HepG2 (cell line): ENCODE results near the gene CLPSL2. TPM values are rescaled to one million over a fixed set of nuclear protein-coding genes. Genes with fewer than 3 reads are reported as not detected.

Source experiments
- ATF1 ChIP-seq: IDR thresholded peaks from 2 replicates; pipeline ENCODE4 v1.6.1; 2016; ENCODE audit warnings: mild to moderate bottlenecking, control low read depth
- EZH2 ChIP-seq: conservative IDR thresholded peaks from 2 replicates; pipeline ENCODE4 v1.6.1; 2012; ENCODE audit warnings: mild to moderate bottlenecking, low read depth, low read length, moderate library complexity
- GATAD1 ChIP-seq: IDR thresholded peaks from 2 replicates; pipeline ENCODE4 v1.6.1; 2016; ENCODE audit warnings: missing genetic modification reagents, missing compliant biosample characterization
- HNF1A ChIP-seq, 2 experiments: sonication (generic) in 1 of 2; formaldehyde crosslinking in 1 of 2; IDR thresholded peaks; 2 replicates each; pipeline versions ENCODE4 v1.4.0 to v1.6.1; 2016 to 2020; ENCODE audit warnings: borderline replicate concordance in 1 of 2, low read depth in 1 of 2, mild to moderate bottlenecking in 1 of 2, missing genetic modification reagents in 1 of 2
- IKZF1 ChIP-seq: fragments of 450-650 bp; IDR thresholded peaks from 2 replicates; pipeline ENCODE4 v1.7.1; 2016
- KAT7 ChIP-seq: IDR thresholded peaks from 2 replicates; pipeline ENCODE4 v1.6.1; 2018; ENCODE audit warnings: borderline replicate concordance, missing compliant biosample characterization
- MTERF4 ChIP-seq: sonication (generic); formaldehyde crosslinking; IDR thresholded peaks from 2 replicates; pipeline ENCODE4 v1.8.0; 2023; ENCODE audit warnings: mild to moderate bottlenecking, missing genetic modification reagents
- RBAK ChIP-seq: sonication (generic); formaldehyde crosslinking; IDR thresholded peaks from 2 replicates; pipeline ENCODE4 v1.5.1; 2020; ENCODE audit warnings: mild to moderate bottlenecking, missing genetic modification reagents
- SALL1 ChIP-seq: sonication (generic); formaldehyde crosslinking; IDR thresholded peaks from 2 replicates; pipeline ENCODE4 v1.8.0; 2022; ENCODE audit warnings: mild to moderate bottlenecking, missing genetic modification reagents
- SAP130 ChIP-seq: IDR thresholded peaks from 2 replicates; pipeline ENCODE4 v1.6.1; 2016; ENCODE audit warnings: low read depth
- SSRP1 ChIP-seq: IDR thresholded peaks from 2 replicates; pipeline ENCODE4 v1.6.1; 2016; ENCODE audit warnings: control low read depth
- THAP11 ChIP-seq: IDR thresholded peaks from 2 replicates; pipeline ENCODE4 v1.6.1; 2016; ENCODE audit warnings: missing biosample characterization, missing genetic modification reagents
- YY1 ChIP-seq: IDR thresholded peaks from 2 replicates; pipeline ENCODE4 v1.6.1; 2011; ENCODE audit warnings: low read length, low read depth, moderate library complexity, mild to moderate bottlenecking; ENCODE audit not compliant: insufficient read depth, insufficient replicate concordance
- ZBTB38 ChIP-seq: sonication (generic); formaldehyde crosslinking; IDR thresholded peaks from 2 replicates; pipeline ENCODE4 v1.5.1; 2020; ENCODE audit warnings: mild to moderate bottlenecking, missing genetic modification reagents
- ZNF362 ChIP-seq: sonication (generic); formaldehyde crosslinking; IDR thresholded peaks from 2 replicates; pipeline ENCODE4 v1.4.0; 2020; ENCODE audit warnings: missing genetic modification reagents, mild to moderate bottlenecking, borderline replicate concordance
- polyA plus RNA-seq, 8 experiments: library from polyadenylated mRNA; depleted of rRNA in 3 of 8; stranded (reverse) in 7 of 8; unstranded in 1 of 8; fragments of >200 nt; fragmentation: Illumina TruSeq in 4 of 8; extraction: Trizol in 4 of 8; gene quantifications; 2 replicates each; pipeline versions ENCODE4 v1.2.1 to v1.2.3, GENCODE V29; 2011 to 2016; ENCODE audit warnings: low read depth in 4 of 8, missing spikeins in 1 of 8, mixed read lengths in 1 of 8; ENCODE audit not compliant: insufficient read depth in 1 of 8
- total RNA-seq, 5 experiments: library from RNA; depleted of rRNA; stranded (reverse); fragments of >200 nt; fragmentation: Illumina TruSeq; extraction: Trizol; gene quantifications; 2 replicates each; pipeline ENCODE4 v1.2.3, GENCODE V29; 2016; ENCODE audit warnings: low read depth in 1 of 5
- TF ChIP-seq, protein P1 (sequence below): sonication (generic); formaldehyde crosslinking; IDR thresholded peaks from 2 replicates; pipeline ENCODE4 v1.9.0; 2021; ENCODE audit warnings: missing genetic modification reagents, mild to moderate bottlenecking, borderline replicate concordance
- TF ChIP-seq, protein P2 (sequence below): sonication (generic); formaldehyde crosslinking; IDR thresholded peaks from 2 replicates; pipeline ENCODE4 v1.5.0; 2020; ENCODE audit warnings: missing genetic modification reagents

CLPSL2 gene
- total and polyA plus RNA-seq, 2 of the 13 experiments (the other 11 are each of a cell fraction or from before 2014, with no cell fraction given) = not detected

DNA sequence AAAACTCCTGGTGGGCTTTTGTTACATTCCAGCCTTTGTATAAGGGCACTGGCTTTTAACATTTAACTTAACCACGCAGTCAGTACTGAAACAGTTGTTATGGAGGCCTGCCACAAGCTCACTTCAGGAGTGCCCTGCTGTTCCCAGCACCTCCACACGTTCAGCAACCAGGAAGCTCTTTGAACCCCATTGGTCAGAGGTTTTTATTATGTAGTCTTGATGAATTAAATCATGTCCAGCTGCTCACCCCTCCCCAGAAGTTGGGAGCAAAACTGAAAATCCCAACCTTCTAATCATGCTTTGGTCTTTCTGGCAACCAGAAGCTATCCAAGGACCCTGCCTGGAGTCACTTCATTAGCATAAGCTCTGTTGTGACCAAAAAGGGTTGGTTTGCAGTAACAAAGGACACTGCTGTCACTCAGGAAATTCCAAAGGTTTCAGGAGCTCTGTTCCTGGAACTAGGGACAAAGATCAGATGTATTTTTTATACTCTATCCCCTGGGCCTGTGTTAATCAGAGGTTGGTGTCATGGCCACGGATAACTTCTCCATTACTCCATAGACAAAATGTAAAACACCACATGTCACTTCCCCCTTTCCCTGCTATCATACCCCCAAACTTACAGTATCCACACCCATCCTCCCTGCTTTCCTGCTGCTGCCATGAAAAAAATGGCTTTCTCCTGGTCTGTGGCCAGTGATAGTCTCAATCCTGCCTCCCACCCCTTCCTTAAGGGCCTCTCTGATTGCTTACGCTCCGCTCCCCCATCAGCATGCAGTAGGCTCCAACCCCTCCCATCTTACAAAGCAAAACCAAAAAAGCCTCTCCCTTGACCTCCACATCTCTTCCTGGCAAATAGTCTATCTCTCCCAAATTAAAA lies 36.5 kb upstream of the CLPSL2 start (continued):
- TF ChIP-seq YY1 (no peak), SSRP1 (no peak), GATAD1 (CRISPR knock-in tag) (no peak), RBAK (no peak), HNF1A (IDR thresholded peaks at IDR 0.05; ENCODE audit: low read depth) (no peak), HNF1A (CRISPR knock-in tag; IDR thresholded peaks at IDR 0.05; ENCODE audit: borderline replicate concordance) (no peak), SAP130 (CRISPR knock-in tag) (peak; percentile 89), IKZF1 (no peak), ZNF362 (CRISPR knock-in tag) (peak; percentile 88; the same call in 1 of the 2 replicates), MTERF4 (CRISPR knock-in tag) (no peak), ZBTB38 (CRISPR knock-in tag) (no peak), SALL1 (peak; percentile 37; the same call in 1 of the 2 replicates), EZH2 (no peak), ATF1 (CRISPR knock-in tag) (no peak), KAT7 (CRISPR knock-in tag) (no peak), THAP11 (CRISPR knock-in tag) (0 out of 2 replicates have a peak, but pooled peaks have one; percentile 12)
- TF ChIP-seq, protein P1, sequence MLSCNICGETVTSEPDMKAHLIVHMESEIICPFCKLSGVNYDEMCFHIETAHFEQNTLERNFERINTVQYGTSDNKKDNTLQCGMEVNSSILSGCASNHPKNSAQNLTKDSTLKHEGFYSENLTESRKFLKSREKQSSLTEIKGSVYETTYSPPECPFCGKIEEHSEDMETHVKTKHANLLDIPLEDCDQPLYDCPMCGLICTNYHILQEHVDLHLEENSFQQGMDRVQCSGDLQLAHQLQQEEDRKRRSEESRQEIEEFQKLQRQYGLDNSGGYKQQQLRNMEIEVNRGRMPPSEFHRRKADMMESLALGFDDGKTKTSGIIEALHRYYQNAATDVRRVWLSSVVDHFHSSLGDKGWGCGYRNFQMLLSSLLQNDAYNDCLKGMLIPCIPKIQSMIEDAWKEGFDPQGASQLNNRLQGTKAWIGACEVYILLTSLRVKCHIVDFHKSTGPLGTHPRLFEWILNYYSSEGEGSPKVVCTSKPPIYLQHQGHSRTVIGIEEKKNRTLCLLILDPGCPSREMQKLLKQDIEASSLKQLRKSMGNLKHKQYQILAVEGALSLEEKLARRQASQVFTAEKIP = no peak
- TF ChIP-seq, protein P2, sequence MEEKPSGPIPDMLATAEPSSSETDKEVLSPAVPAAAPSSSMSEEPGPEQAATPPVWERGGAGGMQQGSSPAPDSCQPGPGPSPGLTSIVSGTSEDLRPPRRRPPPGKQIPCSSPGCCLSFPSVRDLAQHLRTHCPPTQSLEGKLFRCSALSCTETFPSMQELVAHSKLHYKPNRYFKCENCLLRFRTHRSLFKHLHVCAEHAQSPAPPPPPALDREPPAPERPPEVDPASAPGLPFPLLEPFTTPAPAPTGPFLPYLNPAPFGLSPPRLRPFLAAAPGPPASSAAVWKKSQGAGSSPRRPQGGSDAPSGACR (CRISPR knock-in tag) = no peak
